ENCODE results near the gene NCKAP5. TPM values are rescaled to one million over a fixed set of nuclear protein-coding genes. Genes with fewer than 3 reads are reported as not detected.

The NCKAP5 gene
- total RNA-seq, 1 donor from 2014 or later, result 2.7 TPM

- peaks cover 8% of the 10 kb centered on the region for H3K27me3 Mint-ChIP-seq (ENCODE audit: low read depth, unreplicated experiment)
- Histone ChIP-seq H2AFZ (ENCODE audit: low read depth, low read length) (no peak overlapping the region), H4K20me1 (ENCODE audit: insufficient read depth, low read length) (no peaks in the 10 kb centered on the region), H3K27ac (ENCODE audit: low read depth, low read length) (no peak overlapping the region), H3K4me2 (ENCODE audit: low read length) (no peak overlapping the region), H3K27me3 (ENCODE audit: insufficient read depth, low read length) (peaks cover 2% of the 10 kb centered on the region), H3K4me1 (ENCODE audit: insufficient read depth, low read length) (no peaks in the 10 kb centered on the region), H3K36me3 (ENCODE audit: insufficient read depth, low read length) (no peaks in the 10 kb centered on the region), H3K9ac (ENCODE audit: low read length) (no peak overlapping the region), H3K79me2 (ENCODE audit: insufficient read depth, low read length) (no peaks in the 10 kb centered on the region), H3K9me3 (ENCODE audit: insufficient read depth, low read depth, low read length) (no peaks in the 10 kb centered on the region), H3K4me3 (ENCODE audit: insufficient read depth, low read depth, low read length) (no peak overlapping the region)
- FAIRE-seq (no peak), DNase-seq (ENCODE audit: low read depth) (peak; percentile 49)
- no peak overlapping the region for H3K27ac Mint-ChIP-seq (ENCODE audit: unreplicated experiment)
- H3K4me1 Mint-ChIP-seq (ENCODE audit: low read depth, unreplicated experiment), result no peaks in the 10 kb centered on the region
- no peaks in the 10 kb centered on the region for H3K36me3 Mint-ChIP-seq (ENCODE audit: low read depth, unreplicated experiment)
- no peak overlapping the region for H3K4me3 Mint-ChIP-seq (ENCODE audit: unreplicated experiment)
- no peak for TF ChIP-seq CTCF (IDR thresholded peaks at IDR 0.05; ENCODE audit: insufficient read depth, low read depth, low read length)
- TF ChIP-seq EZH2 (IDR thresholded peaks at IDR 0.05; ENCODE audit: insufficient read depth, low read length), result no peak
- no peaks in the 10 kb centered on the region for H3K9me3 Mint-ChIP-seq (ENCODE audit: unreplicated experiment)
Observed at GRCh38 chr2:133062931-133063665, 505.2 kb downstream of the NCKAP5 start.

DNA sequence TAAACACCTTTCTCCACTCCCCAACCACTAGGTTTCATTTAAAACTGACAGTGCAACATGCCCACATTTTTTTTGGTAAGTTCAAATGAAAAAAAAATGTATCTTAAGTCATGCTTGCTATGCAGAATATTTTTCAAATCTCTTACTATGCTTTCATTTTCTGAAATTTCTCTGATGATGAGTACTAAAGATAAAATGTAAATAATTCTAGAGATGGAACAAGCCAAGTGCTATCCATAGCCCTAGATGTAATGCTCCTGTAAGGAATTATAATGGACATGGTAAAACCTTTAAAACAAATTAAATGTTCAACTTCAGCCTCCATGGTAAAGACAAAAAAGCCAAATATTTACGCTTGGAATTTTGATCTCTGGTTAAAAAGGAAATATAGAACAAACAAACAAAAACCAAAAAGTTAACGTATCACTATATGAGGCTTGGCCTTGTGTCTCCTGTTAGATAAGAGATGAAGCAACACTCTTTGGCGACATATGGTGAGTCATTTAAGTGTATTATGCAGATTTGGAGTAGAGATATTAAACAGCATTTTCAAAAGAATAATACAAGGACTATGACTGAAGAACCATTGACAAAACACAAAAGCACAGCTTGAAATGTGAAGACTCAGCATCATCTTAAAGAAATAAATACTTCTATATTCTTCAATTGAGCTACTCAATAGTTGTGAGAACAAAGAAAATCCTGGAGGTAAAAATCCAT, 506.2 kb downstream of the NCKAP5 start:
- H3K79me2 ChIP-seq (ENCODE audit: insufficient read depth, low read length), result no peaks in the 10 kb centered on the region
- H2AFZ ChIP-seq (ENCODE audit: low read depth, low read length), result no peak overlapping the region
- no peak overlapping the region for H3K4me2 ChIP-seq (ENCODE audit: low read length)
- H3K4me1 ChIP-seq (ENCODE audit: insufficient read depth, low read length), result no peaks in the 10 kb centered on the region
- TF ChIP-seq EZH2 (IDR thresholded peaks at IDR 0.05; ENCODE audit: insufficient read depth, low read length) (no peak), CTCF (IDR thresholded peaks at IDR 0.05; ENCODE audit: insufficient read depth, low read depth, low read length) (no peak)
- DNase-seq (ENCODE audit: low read depth), result peak; percentile 14
- H3K27me3 Mint-ChIP-seq (ENCODE audit: low read depth, unreplicated experiment), result peaks cover 7% of the 10 kb centered on the region
- H3K4me3 ChIP-seq (ENCODE audit: insufficient read depth, low read depth, low read length), result no peak overlapping the region
- no peak overlapping the region for H3K27ac Mint-ChIP-seq (ENCODE audit: unreplicated experiment)
- no peak for FAIRE-seq
- H3K9me3 ChIP-seq (ENCODE audit: insufficient read depth, low read depth, low read length), result no peaks in the 10 kb centered on the region
- H3K9me3 Mint-ChIP-seq (ENCODE audit: unreplicated experiment), result no peaks in the 10 kb centered on the region
- H3K4me1 Mint-ChIP-seq (ENCODE audit: low read depth, unreplicated experiment), result no peaks in the 10 kb centered on the region
- peaks cover 2% of the 10 kb centered on the region for H3K27me3 ChIP-seq (ENCODE audit: insufficient read depth, low read length)
- no peaks in the 10 kb centered on the region for H4K20me1 ChIP-seq (ENCODE audit: insufficient read depth, low read length)
- H3K36me3 ChIP-seq (ENCODE audit: insufficient read depth, low read length), result no peaks in the 10 kb centered on the region
- no peak overlapping the region for H3K9ac ChIP-seq (ENCODE audit: low read length)
- H3K36me3 Mint-ChIP-seq (ENCODE audit: low read depth, unreplicated experiment), result no peaks in the 10 kb centered on the region
- H3K27ac ChIP-seq (ENCODE audit: low read depth, low read length), result no peak overlapping the region
- no peak overlapping the region for H3K4me3 Mint-ChIP-seq (ENCODE audit: unreplicated experiment)

DNA sequence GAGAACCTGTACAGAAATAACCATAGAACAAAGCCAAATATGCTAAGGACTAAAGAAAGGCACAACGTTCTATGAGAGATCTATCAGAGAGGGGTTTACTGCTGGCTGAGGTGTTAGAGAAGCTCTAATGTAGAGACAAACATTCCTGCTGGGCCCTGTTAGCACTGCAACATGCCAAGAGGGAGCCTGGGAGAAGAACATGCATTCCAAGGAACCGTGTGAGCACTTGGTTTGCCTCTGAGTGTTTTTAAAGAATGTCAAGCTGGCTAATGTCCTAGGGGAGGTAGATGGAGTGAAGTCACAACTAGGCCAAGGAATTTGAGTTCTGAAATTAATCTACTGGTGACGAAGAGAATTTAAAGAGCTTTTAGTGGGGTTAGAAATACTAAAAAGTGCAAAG, 514.0 kb downstream of the NCKAP5 start:
- DNase-seq (ENCODE audit: low read depth), result peak; percentile 84
- H3K4me2 ChIP-seq (ENCODE audit: low read length), result no peak overlapping the region
- no peak for FAIRE-seq
- H3K9ac ChIP-seq (ENCODE audit: low read length), result no peak overlapping the region
- no peaks in the 10 kb centered on the region for H3K4me1 ChIP-seq (ENCODE audit: insufficient read depth, low read length)
- no peak overlapping the region for H2AFZ ChIP-seq (ENCODE audit: low read depth, low read length)
- H3K27me3 ChIP-seq (ENCODE audit: insufficient read depth, low read length), result no peaks in the 10 kb centered on the region
- H3K9me3 Mint-ChIP-seq (ENCODE audit: unreplicated experiment), result no peaks in the 10 kb centered on the region
- H3K27ac ChIP-seq (ENCODE audit: low read depth, low read length), result no peak overlapping the region
- no peak for TF ChIP-seq EZH2 (IDR thresholded peaks at IDR 0.05; ENCODE audit: insufficient read depth, low read length)
- TF ChIP-seq CTCF (IDR thresholded peaks at IDR 0.05; ENCODE audit: insufficient read depth, low read depth, low read length), result no peak
- no peaks in the 10 kb centered on the region for H3K36me3 Mint-ChIP-seq (ENCODE audit: low read depth, unreplicated experiment)
- no peaks in the 10 kb centered on the region for H3K27me3 Mint-ChIP-seq (ENCODE audit: low read depth, unreplicated experiment)
- no peaks in the 10 kb centered on the region for H4K20me1 ChIP-seq (ENCODE audit: insufficient read depth, low read length)
- peaks cover 14% of the 10 kb centered on the region for H3K4me1 Mint-ChIP-seq (ENCODE audit: low read depth, unreplicated experiment)
- peak overlapping the region; percentile 10 for H3K27ac Mint-ChIP-seq (ENCODE audit: unreplicated experiment)
- no peak overlapping the region for H3K4me3 Mint-ChIP-seq (ENCODE audit: unreplicated experiment)
- no peak overlapping the region for H3K4me3 ChIP-seq (ENCODE audit: insufficient read depth, low read depth, low read length)
- no peaks in the 10 kb centered on the region for H3K79me2 ChIP-seq (ENCODE audit: insufficient read depth, low read length)
- H3K36me3 ChIP-seq (ENCODE audit: insufficient read depth, low read length), result no peaks in the 10 kb centered on the region
- H3K9me3 ChIP-seq (ENCODE audit: insufficient read depth, low read depth, low read length), result no peaks in the 10 kb centered on the region
